ENCODE measurements around the gene MYO1B.
A peak's percentile ranks its signal among the peaks of the same experiment; 100 is the strongest.
"Not testable (repeated sequence)": the region's sequence is repeated elsewhere in the genome, so short reads cannot be mapped to it uniquely, and the experiment has no call there.

The MYO1B gene

GRCh38 chr2:191415858-191416257, 170.7 kb downstream of the MYO1B start:
- DNase-seq, result no peak

GRCh38 chr2:191417746-191418145, 172.5 kb downstream of the MYO1B start:
- DNase-seq, result no peak

- no peak for DNase-seq
Measured at GRCh38 chr2:191421950-191422349, 176.7 kb downstream of the MYO1B start.

GRCh38 chr2:191427031-191427430, 181.8 kb downstream of the MYO1B start:
- no peak for DNase-seq

GRCh38 chr2:191428141-191428540, 182.9 kb downstream of the MYO1B start:
- DNase-seq, result no peak

- DNase-seq, result no peak
Measured at GRCh38 chr2:191430476-191430875, 185.3 kb downstream of the MYO1B start.

- no peak for DNase-seq
Measured at GRCh38 chr2:191432121-191432520, 186.9 kb downstream of the MYO1B start.

- DNase-seq, result no peak
Measured at GRCh38 chr2:191434072-191434471, 188.9 kb downstream of the MYO1B start.

- no peak for DNase-seq
Measured at GRCh38 chr2:191435141-191435540, 189.9 kb downstream of the MYO1B start.

GRCh38 chr2:191436368-191437055, 191.3 kb downstream of the MYO1B start:
- peak; percentile 13 for DNase-seq

- DNase-seq, result no peak
Measured at GRCh38 chr2:191439481-191439880, 194.3 kb downstream of the MYO1B start.

- no peak for DNase-seq
Measured at GRCh38 chr2:191441496-191442214, 196.5 kb downstream of the MYO1B start.

GRCh38 chr2:191443446-191443845, 198.2 kb downstream of the MYO1B start:
- DNase-seq, result no peak

- DNase-seq, result no peak
Measured at GRCh38 chr2:191446910-191447309, 201.7 kb downstream of the MYO1B start.

GRCh38 chr2:191451116-191451515, 205.9 kb downstream of the MYO1B start:
- no peak for DNase-seq

GRCh38 chr2:191452065-191452464, 206.9 kb downstream of the MYO1B start:
- no peak for DNase-seq

GRCh38 chr2:191453761-191454160, 208.6 kb downstream of the MYO1B start:
- DNase-seq, result no peak

- DNase-seq, result not testable (repeated sequence)
Measured at GRCh38 chr2:191456506-191456905, 211.3 kb downstream of the MYO1B start.

- DNase-seq, result no peak
Measured at GRCh38 chr2:191459158-191459557, 214.0 kb downstream of the MYO1B start.

GRCh38 chr2:191462370-191462769, 217.2 kb downstream of the MYO1B start:
- DNase-seq, result no peak

- DNase-seq, result no peak
Measured at GRCh38 chr2:191463790-191464189, 218.6 kb downstream of the MYO1B start.

- no peak for DNase-seq
Measured at GRCh38 chr2:191465766-191466420, 220.7 kb downstream of the MYO1B start.

GRCh38 chr2:191467113-191467512, 221.9 kb downstream of the MYO1B start:
- DNase-seq, result no peak

GRCh38 chr2:191470306-191470705, 225.1 kb downstream of the MYO1B start:
- DNase-seq, result no peak

Data from OCI-M1 (cell line).